Tibial nerve (tissue), 4 donors: Measurements from ENCODE around the gene COASY.

Experiments used
- CTCF ChIP-seq, 5 experiments: fragments of 200-600 bp in 3 of 5; fragments of 450-650 bp in 2 of 5; sonication (generic) in 3 of 5; IDR thresholded peaks; one replicate each; pipeline ENCODE4 v1.5.1; 2016 to 2019; ENCODE audit warnings: antibody characterized with exemption in 5 of 5, mild to moderate bottlenecking in 3 of 5, moderate library complexity in 2 of 5
- EP300 ChIP-seq, 2 donors: sonication (generic); formaldehyde crosslinking; IDR thresholded peaks; one replicate each; pipeline ENCODE4 v1.6.1; 2017; ENCODE audit warnings: antibody characterized with exemption in 2 of 2, mild to moderate bottlenecking in 1 of 2
- POLR2A ChIP-seq, 2 donors: fragments of 450-650 bp; IDR thresholded peaks; one replicate each; pipeline ENCODE4 v1.6.1; 2017; ENCODE audit warnings: antibody characterized with exemption in 2 of 2, mild to moderate bottlenecking in 2 of 2, moderate library complexity in 2 of 2

- TF ChIP-seq CTCF (IDR thresholded peaks at IDR 0.05) (no peak), POLR2A (IDR thresholded peaks at IDR 0.05) (no peak), EP300 (IDR thresholded peaks at IDR 0.05) (no peak)
Measured at GRCh38 chr17:42522263-42522790, 39.6 kb upstream of the COASY start.
